Uterus (tissue), 4 donors: ENCODE results near the gene STAC. TPM values are rescaled to one million over a fixed set of nuclear protein-coding genes. Genes with fewer than 3 reads are reported as not detected.

Source experiments
- DNase-seq, 2 donors: peaks; one replicate each; pipeline ENCODE4 v3.0.0-alpha.2; 2019 to 2020
- H3K27ac ChIP-seq, 2 donors: fragments of 200-600 bp; sonication (generic); 1 replicate in 1 of 2; 2 replicates in 1 of 2; pipeline ENCODE4 v1.5.1; 2016 to 2018
- H3K27me3 ChIP-seq, 2 donors: fragments of 200-600 bp; sonication (generic); one replicate each; pipeline ENCODE4 v1.5.1; 2018 to 2019; ENCODE audit warnings: control low read depth in 1 of 2
- H3K36me3 ChIP-seq, 2 donors: fragments of 200-600 bp; sonication (generic); one replicate each; pipeline ENCODE4 v1.5.1; 2019; ENCODE audit warnings: control low read depth in 1 of 2
- H3K4me1 ChIP-seq, 2 donors: fragments of 200-600 bp; sonication (generic); one replicate each; pipeline ENCODE4 v1.5.1; 2018 to 2019; ENCODE audit warnings: control low read depth in 1 of 2
- H3K4me3 ChIP-seq, 2 donors: fragments of 200-600 bp; sonication (generic); 1 replicate in 1 of 2; 2 replicates in 1 of 2; pipeline ENCODE4 v1.5.1; 2018 to 2019; ENCODE audit warnings: mild to moderate bottlenecking in 1 of 2
- H3K9me3 ChIP-seq, 2 donors: fragments of 200-600 bp; sonication (generic); one replicate each; pipeline ENCODE4 v1.5.1; 2019; ENCODE audit warnings: control low read depth in 1 of 2
- CTCF ChIP-seq, 4 experiments: fragments of 200-600 bp in 2 of 4; fragments of 450-650 bp in 2 of 4; sonication (generic) in 2 of 4; IDR thresholded peaks; one replicate each; pipeline ENCODE4 v1.5.1; 2016 to 2019; ENCODE audit warnings: antibody characterized with exemption in 4 of 4, mild to moderate bottlenecking in 2 of 4, moderate library complexity in 1 of 4
- POLR2A ChIP-seq, 2 donors: fragments of 450-650 bp; IDR thresholded peaks; one replicate each; pipeline ENCODE4 v1.6.1; 2016; ENCODE audit warnings: antibody characterized with exemption in 2 of 2, mild to moderate bottlenecking in 1 of 2, moderate library complexity in 1 of 2
- intact Hi-C: fragments of 100-400 bp; cut with DNase I; formaldehyde crosslinking; loops from one replicate; pipeline ENCODE4 v1.15.1; 2023; ENCODE audit warnings: low total_unique reads
- total RNA-seq, 4 donors: library from RNA; depleted of rRNA in 3 of 4; stranded (reverse); fragments of >200 nt in 3 of 4; gene quantifications; one replicate each; pipeline versions ENCODE4 v1.1.0 to v1.2.4, GENCODE V29; 2014 to 2023
- donor health status: DM: yes; HTN: yes; CAD: no.

Gene STAC
- total RNA-seq, 4 donors from 2014 or later = under 0.01 to 3.3 (median 1.8) TPM

- TF ChIP-seq CTCF (IDR thresholded peaks at IDR 0.05) (no peak), POLR2A (IDR thresholded peaks at IDR 0.05) (no peak)
- no peak overlapping the region for H3K27ac ChIP-seq
- DNase-seq = no peak
- no peaks in the 10 kb centered on the region for H3K36me3 ChIP-seq
- H3K27me3 ChIP-seq = no peaks in the 10 kb centered on the region
- intact Hi-C loops = no loop called here
- no peak overlapping the region for H3K4me3 ChIP-seq
- no peaks in the 10 kb centered on the region for H3K9me3 ChIP-seq
- no peaks in the 10 kb centered on the region for H3K4me1 ChIP-seq
These were observed 6.6 kb upstream of the STAC start for GRCh38 chr3:36373666-36374065.

- no peaks in the 10 kb centered on the region for H3K9me3 ChIP-seq
- intact Hi-C loops = no loop called here
- H3K4me3 ChIP-seq = peak overlapping the region; percentile 33 to 54
- TF ChIP-seq CTCF (IDR thresholded peaks at IDR 0.05) (no peak), POLR2A (IDR thresholded peaks at IDR 0.05) (no peak)
- no peaks in the 10 kb centered on the region for H3K4me1 ChIP-seq
- H3K27ac ChIP-seq = peak overlapping the region in 1 of 2 donors; percentile 48
- no peak for DNase-seq
- H3K27me3 ChIP-seq = no peaks in the 10 kb centered on the region
- no peaks in the 10 kb centered on the region for H3K36me3 ChIP-seq
These were observed 458 bp upstream of the STAC start for GRCh38 chr3:36379872-36380220.

GRCh38 chr3:36381311-36381956, 1.1 kb downstream of the STAC start:
- Histone ChIP-seq H3K4me1 (no peaks in the 10 kb centered on the region), H3K36me3 (no peaks in the 10 kb centered on the region), H3K27ac (no peak overlapping the region), H3K9me3 (no peaks in the 10 kb centered on the region), H3K27me3 (no peaks in the 10 kb centered on the region), H3K4me3 (peak overlapping the region in 1 of 2 donors; percentile 54)
- DNase-seq = no peak
- intact Hi-C loops = no loop called here
- TF ChIP-seq POLR2A (IDR thresholded peaks at IDR 0.05) (no peak), CTCF (IDR thresholded peaks at IDR 0.05) (no peak)

- no peak overlapping the region for H3K4me3 ChIP-seq
- no peaks in the 10 kb centered on the region for H3K9me3 ChIP-seq
- no peak overlapping the region for H3K27ac ChIP-seq
- no peak for TF ChIP-seq POLR2A (IDR thresholded peaks at IDR 0.05)
- TF ChIP-seq CTCF (IDR thresholded peaks at IDR 0.05) = no peak
- intact Hi-C loops = no loop called here
- no peaks in the 10 kb centered on the region for H3K27me3 ChIP-seq
- no peaks in the 10 kb centered on the region for H3K4me1 ChIP-seq
- no peak for DNase-seq
- no peaks in the 10 kb centered on the region for H3K36me3 ChIP-seq
These were observed 13.3 kb downstream of the STAC start for GRCh38 chr3:36393563-36393962.

- TF ChIP-seq POLR2A (IDR thresholded peaks at IDR 0.05) = no peak
- TF ChIP-seq CTCF (IDR thresholded peaks at IDR 0.05) = no peak
- Histone ChIP-seq H3K27ac (no peak overlapping the region), H3K4me3 (no peak overlapping the region), H3K27me3 (no peaks in the 10 kb centered on the region), H3K36me3 (no peaks in the 10 kb centered on the region), H3K4me1 (no peaks in the 10 kb centered on the region), H3K9me3 (no peaks in the 10 kb centered on the region)
- intact Hi-C loops = no loop called here
- no peak for DNase-seq
These were observed 13.9 kb downstream of the STAC start for GRCh38 chr3:36394176-36394575.
